ENCODE measurements around the gene DSG1.

GRCh38 chr18:31325051-31325450, 7.1 kb downstream of the DSG1 start:
- TF ChIP-seq CTCF (IDR thresholded peaks at IDR 0.05): no peak
- TF ChIP-seq EP300 (IDR thresholded peaks at IDR 0.05): no peak
- no peak for TF ChIP-seq POLR2A (IDR thresholded peaks at IDR 0.05; ENCODE audit: low read depth)

All from esophagus muscularis mucosa (tissue), 4 donors.